B cell (primary cell): ENCODE data around the gene SINHCAF. TPM values are rescaled to one million over a fixed set of nuclear protein-coding genes. Genes with fewer than 3 reads are reported as not detected.

Experiments used
- ATAC-seq: fragments of 200-7000 bp; cut with Tn5 transposase; one replicate; pipeline ENCODE4 v1.10.0; 2021; ENCODE audit warnings: low read depth, mild to moderate bottlenecking, moderate number of reproducible peaks, moderate library complexity
- CTCF ChIA-PET: fragments of 350-600 bp; sonication (Branson Sonifier 250); formaldehyde crosslinking; loops from one replicate; lab custom pipeline; 2021; ENCODE audit warnings: antibody characterized with exemption, inconsistent platforms; lab: Charles Lee
- POLR2A ChIA-PET: fragments of 350-600 bp; sonication (Branson Sonifier 250); formaldehyde crosslinking; loops from one replicate; lab custom pipeline; 2021; ENCODE audit warnings: antibody characterized with exemption; lab: Charles Lee
- DNase-seq: peaks from one replicate; pipeline ENCODE4 v3.0.0; 2013
- H2AFZ ChIP-seq: 2 replicates; pipeline ENCODE4 v1.6.1; 2012; ENCODE audit warnings: mild to moderate bottlenecking, low read depth, low read length; ENCODE audit not compliant: insufficient read depth, poor library complexity, severe bottlenecking
- H3K27ac ChIP-seq, 2 donors: 1 replicate in 1 of 2; 2 replicates in 1 of 2; pipeline ENCODE4 v1.5.1; 2012 to 2013; ENCODE audit warnings: low read length in 2 of 2, mild to moderate bottlenecking in 2 of 2, moderate library complexity in 1 of 2
- H3K27me3 ChIP-seq, 4 experiments: fragments of 200-600 bp in 1 of 4; sonication (generic) in 1 of 4; replicated peaks in 1 of 4; 1 replicate in 2 of 4; 2 replicates in 2 of 4; pipeline versions ENCODE4 v1.6.1 to v1.7.0; 2013 to 2016; ENCODE audit warnings: low read length in 3 of 4, mild to moderate bottlenecking in 2 of 4, mixed read lengths in 1 of 4, moderate library complexity in 1 of 4; ENCODE audit not compliant: insufficient read depth in 4 of 4, control insufficient read depth in 3 of 4; ENCODE audit errors: control extremely low read depth in 1 of 4
- H3K36me3 ChIP-seq, 2 experiments: replicated peaks in 1 of 2; 1 replicate in 1 of 2; 2 replicates in 1 of 2; pipeline versions ENCODE4 v1.6.1 to v1.7.1; 2013; ENCODE audit warnings: low read length in 1 of 2; ENCODE audit not compliant: insufficient read depth in 2 of 2, control insufficient read depth in 1 of 2; ENCODE audit errors: control extremely low read depth in 1 of 2, extremely low read depth in 1 of 2
- H3K4me1 ChIP-seq, 2 donors: fragments of 200-600 bp in 1 of 2; sonication (generic) in 1 of 2; 1 replicate in 1 of 2; 2 replicates in 1 of 2; pipeline versions ENCODE4 v1.5.1 to v1.6.1; 2013 to 2017; ENCODE audit warnings: low read length in 2 of 2; ENCODE audit not compliant: control insufficient read depth in 2 of 2, insufficient read depth in 2 of 2
- H3K4me2 ChIP-seq: replicated peaks from 2 replicates; pipeline ENCODE3; 2012; ENCODE audit warnings: mild to moderate bottlenecking, low read depth, low read length; ENCODE audit not compliant: poor library complexity, severe bottlenecking
- H3K4me3 ChIP-seq, 5 experiments: fragments of 200-600 bp in 1 of 5; sonication (generic) in 1 of 5; 1 replicate in 3 of 5; 2 replicates in 2 of 5; pipeline versions ENCODE4 v1.5.1 to v1.7.0; 2011 to 2016; ENCODE audit warnings: low read length in 4 of 5, mild to moderate bottlenecking in 4 of 5, low read depth in 2 of 5, control low read depth in 1 of 5, moderate library complexity in 1 of 5; ENCODE audit not compliant: insufficient read depth in 1 of 5; ENCODE audit errors: control extremely low read depth in 1 of 5, extremely low read depth in 1 of 5
- H3K79me2 ChIP-seq: fragments of 200-600 bp; sonication (generic); one replicate; pipeline ENCODE4 v1.6.0; 2016; ENCODE audit warnings: low read length; ENCODE audit not compliant: control insufficient read depth, insufficient read depth
- H3K9ac ChIP-seq: fragments of 200-600 bp; sonication (generic); 2 replicates; pipeline ENCODE4 v1.6.1; 2017; ENCODE audit warnings: mild to moderate bottlenecking, low read length, moderate library complexity
- H3K9me3 ChIP-seq, 3 donors: one replicate each; pipeline versions ENCODE4 v1.6.1 to v1.7.1; 2013; ENCODE audit warnings: low read length in 2 of 3; ENCODE audit not compliant: control insufficient read depth in 2 of 3, insufficient read depth in 1 of 3; ENCODE audit errors: control extremely low read depth in 1 of 3
- H4K20me1 ChIP-seq: 2 replicates; pipeline ENCODE4 v1.6.0; 2012; ENCODE audit warnings: mild to moderate bottlenecking, low read length; ENCODE audit not compliant: insufficient read depth, control insufficient read depth, poor library complexity, severe bottlenecking
- H3K27ac Mint-ChIP-seq: one replicate; pipeline ENCODE4 v1.8.0; 2021; ENCODE audit warnings: mixed read lengths
- H3K27me3 Mint-ChIP-seq: one replicate; pipeline ENCODE4 v1.8.0; 2021; ENCODE audit warnings: mixed read lengths
- H3K4me1 Mint-ChIP-seq: one replicate; pipeline ENCODE4 v1.8.0; 2021; ENCODE audit warnings: mixed read lengths
- H3K4me3 Mint-ChIP-seq: one replicate; pipeline ENCODE4 v1.8.0; 2021; ENCODE audit warnings: mixed read lengths
- H3K9me3 Mint-ChIP-seq: one replicate; pipeline ENCODE4 v1.8.0; 2022; ENCODE audit warnings: mixed read lengths; ENCODE audit not compliant: insufficient read depth
- CTCF ChIP-seq: fragments of 200-600 bp; IDR thresholded peaks from one replicate; pipeline ENCODE4 v1.8.0; 2022; ENCODE audit warnings: antibody characterized with exemption, mild to moderate bottlenecking
- EZH2 ChIP-seq: IDR thresholded peaks from 2 replicates; pipeline ENCODE4 v1.6.1; 2012; ENCODE audit warnings: borderline replicate concordance, low read depth, mild to moderate bottlenecking, moderate library complexity, low read length; ENCODE audit not compliant: insufficient read depth, poor library complexity, severe bottlenecking
- WGBS: methylation state at CpG from one replicate; pipeline ENCODE4 v1.1.5; 2013; ENCODE audit warnings: missing lambda C conversion rate; ENCODE audit not compliant: insufficient coverage; 5-methylcytosine and 5-hydroxymethylcytosine counted together
- intact Hi-C: fragments of 100-400 bp; cut with micrococcal nuclease; formaldehyde crosslinking; loops from one replicate; pipeline ENCODE4 v1.10.0; 2022
- polyA plus RNA-seq: library from polyadenylated mRNA; depleted of rRNA; stranded (reverse); fragments of >200 nt; gene quantifications from 2 replicates; pipeline ENCODE4 v1.2.3, GENCODE V29; 2012
- total RNA-seq, 2 donors: library from RNA; stranded (reverse); fragments of 120-200 nt in 1 of 2; gene quantifications; 1 replicate in 1 of 2; 2 replicates in 1 of 2; pipeline versions ENCODE4 v1.2.3 to v1.2.4, GENCODE V29; 2013 to 2022

Gene SINHCAF
- total and polyA plus RNA-seq, 2 donors (not counting 1 experiment from before 2014, with no cell fraction given) = 43.5 to 129 TPM

GRCh38 chr12:31261744-31262143 is 64.2 kb downstream of the SINHCAF start:
- DNase-seq = no peak
- Histone ChIP-seq H4K20me1 (no peaks in the 10 kb centered on the region), H3K9ac (no peak overlapping the region), H3K27me3 (no peaks in the 10 kb centered on the region), H3K36me3 (no peaks in the 10 kb centered on the region), H3K4me1 (no peaks in the 10 kb centered on the region), H3K4me2 (no peak overlapping the region), H3K4me3 (no peak overlapping the region), H3K27ac (no peak overlapping the region), H2AFZ (no peak overlapping the region), H3K9me3 (no peaks in the 10 kb centered on the region), H3K79me2 (no peaks in the 10 kb centered on the region)
- no peaks in the 10 kb centered on the region for H3K27me3 Mint-ChIP-seq
- H3K9me3 Mint-ChIP-seq = no peaks in the 10 kb centered on the region
- H3K27ac Mint-ChIP-seq = no peak overlapping the region
- intact Hi-C loops = no loop called here
- no peak for TF ChIP-seq CTCF
- no peak for TF ChIP-seq EZH2
- ATAC-seq = no peak
- ChIA-PET POLR2A (no interaction called here), CTCF (interaction anchor here (2.0 kb wide), 1 partner anchor 10 kb away, joined by 14 read pairs; no protein-coding TSS in a partner anchor)
- no peaks in the 10 kb centered on the region for H3K4me1 Mint-ChIP-seq
- no peak overlapping the region for H3K4me3 Mint-ChIP-seq
- WGBS = no CpG with 5 or more reads among the region's 2 CpGs

- CTCF ChIA-PET = interaction anchor here (0.6 to 2.0 kb wide), 2 partner anchors 11 to 48 kb away, joined by 3 to 14 read pairs; no protein-coding TSS in a partner anchor
- no peak overlapping the region for H3K27ac Mint-ChIP-seq
- no peak for ATAC-seq
- H3K4me1 ChIP-seq = no peaks in the 10 kb centered on the region
- no peak for DNase-seq
- intact Hi-C loops = no loop called here
- no peaks in the 10 kb centered on the region for H3K27me3 ChIP-seq
- no peaks in the 10 kb centered on the region for H4K20me1 ChIP-seq
- no peaks in the 10 kb centered on the region for H3K79me2 ChIP-seq
- H3K4me1 Mint-ChIP-seq = no peaks in the 10 kb centered on the region
- H3K4me3 Mint-ChIP-seq = no peak overlapping the region
- H3K4me2 ChIP-seq = no peak overlapping the region
- WGBS = no CpG with 5 or more reads among the region's 2 CpGs
- no peak overlapping the region for H2AFZ ChIP-seq
- H3K9me3 Mint-ChIP-seq = no peaks in the 10 kb centered on the region
- no peak overlapping the region for H3K9ac ChIP-seq
- TF ChIP-seq EZH2 (no peak), CTCF (no peak)
- H3K9me3 ChIP-seq = no peaks in the 10 kb centered on the region
- H3K27me3 Mint-ChIP-seq = no peaks in the 10 kb centered on the region
- H3K36me3 ChIP-seq = no peaks in the 10 kb centered on the region
- POLR2A ChIA-PET = no interaction called here
- H3K27ac ChIP-seq = no peak overlapping the region
- H3K4me3 ChIP-seq = no peak overlapping the region
These were observed 65.1 kb downstream of the SINHCAF start for GRCh38 chr12:31260840-31261239.
